ENCODE measurements around the gene HMGN3. TPM values are rescaled to one million over a fixed set of nuclear protein-coding genes. Genes with fewer than 3 reads are reported as not detected.

The HMGN3 gene
- total and polyA plus RNA-seq, 2 of the 13 experiments (the other 11 are each of a cell fraction or from before 2014, with no cell fraction given): 67.9 to 145 TPM

- TF ChIP-seq ZBTB34 (CRISPR knock-in tag; IDR thresholded peaks at IDR 0.05) (peak; percentile 70; the same call in 1 of the 2 replicates), HDAC1 (CRISPR knock-in tag; IDR thresholded peaks at IDR 0.05) (peak; percentile 55), NAIF1 (CRISPR knock-in tag; IDR thresholded peaks at IDR 0.05; ENCODE audit: borderline replicate concordance) (peak; percentile 32; the same call in 1 of the 2 replicates), SP4 (CRISPR knock-in tag; IDR thresholded peaks at IDR 0.05) (peak; percentile 87), ZNF562 (CRISPR knock-in tag; IDR thresholded peaks at IDR 0.05; ENCODE audit: borderline replicate concordance) (0 out of 2 replicates have a peak, but pooled peaks have one; percentile 71), ZNF33B (CRISPR knock-in tag; IDR thresholded peaks at IDR 0.05) (no peak), MTA1 (CRISPR knock-in tag; IDR thresholded peaks at IDR 0.05; ENCODE audit: borderline replicate concordance) (peak; percentile 25; the same call in 1 of the 2 replicates), ZNF101 (CRISPR knock-in tag; IDR thresholded peaks at IDR 0.05; ENCODE audit: borderline replicate concordance, low read depth) (no peak), ZNF577 (CRISPR knock-in tag; IDR thresholded peaks at IDR 0.05; ENCODE audit: borderline replicate concordance, low read depth) (no peak), SNAPC4 (CRISPR knock-in tag; IDR thresholded peaks at IDR 0.05) (no peak), EEA1 (CRISPR knock-in tag; IDR thresholded peaks at IDR 0.05; ENCODE audit: borderline replicate concordance) (no peak), PATZ1 (CRISPR knock-in tag; IDR thresholded peaks at IDR 0.05) (peak; percentile 77), KDM4B (CRISPR knock-in tag; IDR thresholded peaks at IDR 0.05) (0 out of 2 replicates have a peak, but pooled peaks have one; percentile 30), MYPOP (CRISPR knock-in tag; IDR thresholded peaks at IDR 0.05) (peak; percentile 80; the same call in 1 of the 2 replicates), RBAK (CRISPR knock-in tag; IDR thresholded peaks at IDR 0.05) (no peak), ZIK1 (CRISPR knock-in tag; IDR thresholded peaks at IDR 0.05; ENCODE audit: borderline replicate concordance, low read depth) (0 out of 2 replicates have a peak, but pooled peaks have one; percentile 51), ZNF691 (CRISPR knock-in tag; IDR thresholded peaks at IDR 0.05; ENCODE audit: borderline replicate concordance, low read depth) (peak; percentile 41; the same call in 1 of the 2 replicates)
Measured at GRCh38 chr6:79234150-79235022, at the start of gene HMGN3 (continued).

All from HepG2 (cell line).